NCI-H526 (cell line): ENCODE measurements around the gene LTA4H.

Experiments
- DNase-seq, 2 experiments: peaks; one replicate each; lab custom pipeline; 2025; lab: John Stamatoyannopoulos, UW

LTA4H gene

GRCh38 chr12:96057986-96058553, 22.7 kb upstream of the LTA4H start:
- DNase-seq, result no peak

- no peak for DNase-seq
Measured at GRCh38 chr12:96056646-96057455, 21.5 kb upstream of the LTA4H start.

GRCh38 chr12:96054244-96054610, 18.8 kb upstream of the LTA4H start:
- DNase-seq, result no peak

- DNase-seq, result no peak
Measured at GRCh38 chr12:96053476-96054243, 18.3 kb upstream of the LTA4H start.

GRCh38 chr12:96051756-96052485, 16.5 kb upstream of the LTA4H start:
- DNase-seq, result no peak

GRCh38 chr12:96050139-96050538, 14.8 kb upstream of the LTA4H start:
- no peak for DNase-seq

- DNase-seq, result no peak
Measured at GRCh38 chr12:96049101-96049500, 13.7 kb upstream of the LTA4H start.

GRCh38 chr12:96048393-96048969, 13.1 kb upstream of the LTA4H start:
- no peak for DNase-seq

- DNase-seq, result peak in 1 of 2 experiments; percentile 33
Measured at GRCh38 chr12:96047229-96048211, 12.1 kb upstream of the LTA4H start.

- DNase-seq, result no peak
Measured at GRCh38 chr12:96046543-96047228, 11.3 kb upstream of the LTA4H start.

GRCh38 chr12:96045566-96045965, 10.2 kb upstream of the LTA4H start:
- no peak for DNase-seq

GRCh38 chr12:96044943-96045290, 9.5 kb upstream of the LTA4H start:
- no peak for DNase-seq

- no peak for DNase-seq
Measured at GRCh38 chr12:96044017-96044942, 8.9 kb upstream of the LTA4H start.

- no peak for DNase-seq
Measured at GRCh38 chr12:96041181-96041580, 5.8 kb upstream of the LTA4H start.

- no peak for DNase-seq
Measured at GRCh38 chr12:96040305-96041133, 5.1 kb upstream of the LTA4H start.

GRCh38 chr12:96039516-96039915, 4.1 kb upstream of the LTA4H start:
- no peak for DNase-seq

GRCh38 chr12:96036765-96037455, 1.5 kb upstream of the LTA4H start:
- no peak for DNase-seq
